Measurements from ENCODE around the gene CACNB2.

The CACNB2 gene

GRCh38 chr10:18469125-18469524 is 328.9 kb downstream of the CACNB2 start:
- no peak for DNase-seq

- no peak for DNase-seq
Measured at GRCh38 chr10:18472977-18473376, 332.8 kb downstream of the CACNB2 start.

GRCh38 chr10:18473424-18474117 is 333.3 kb downstream of the CACNB2 start:
- DNase-seq: no peak

- DNase-seq: no peak
Measured at GRCh38 chr10:18474118-18474455, 333.9 kb downstream of the CACNB2 start.

- no peak for DNase-seq
Measured at GRCh38 chr10:18476076-18476647, 335.9 kb downstream of the CACNB2 start.

- DNase-seq: no peak
Measured at GRCh38 chr10:18478354-18478753, 338.1 kb downstream of the CACNB2 start.

GRCh38 chr10:18479502-18479901 is 339.3 kb downstream of the CACNB2 start:
- DNase-seq: no peak

- no peak for DNase-seq
Measured at GRCh38 chr10:18483516-18484186, 343.4 kb downstream of the CACNB2 start.

- DNase-seq: no peak
Measured at GRCh38 chr10:18486438-18486837, 346.2 kb downstream of the CACNB2 start.

- DNase-seq: no peak
Measured at GRCh38 chr10:18490755-18491154, 350.5 kb downstream of the CACNB2 start.

- no peak for DNase-seq
Measured at GRCh38 chr10:18497806-18498369, 357.7 kb downstream of the CACNB2 start.

GRCh38 chr10:18498998-18499397 is 358.8 kb downstream of the CACNB2 start:
- DNase-seq: no peak

GRCh38 chr10:18500576-18500975 is 360.4 kb downstream of the CACNB2 start:
- no peak for DNase-seq

GRCh38 chr10:18501198-18501597 is 361.0 kb downstream of the CACNB2 start:
- DNase-seq: no peak

- DNase-seq: no peak
Measured at GRCh38 chr10:18501629-18502028, 361.4 kb downstream of the CACNB2 start.

GRCh38 chr10:18504161-18504560 is 363.9 kb downstream of the CACNB2 start:
- no peak for DNase-seq

- DNase-seq: no peak
Measured at GRCh38 chr10:18505456-18506118, 365.4 kb downstream of the CACNB2 start.

- no peak for DNase-seq
Measured at GRCh38 chr10:18508587-18508986, 368.4 kb downstream of the CACNB2 start.

GRCh38 chr10:18514537-18514936 is 374.3 kb downstream of the CACNB2 start:
- no peak for DNase-seq

GRCh38 chr10:18516851-18517250 is 376.6 kb downstream of the CACNB2 start:
- no peak for DNase-seq

- no peak for DNase-seq
Measured at GRCh38 chr10:18523025-18523424, 382.8 kb downstream of the CACNB2 start.

GRCh38 chr10:18523858-18524257 is 383.6 kb downstream of the CACNB2 start:
- DNase-seq: no peak

GRCh38 chr10:18527687-18528086 is 387.5 kb downstream of the CACNB2 start:
- DNase-seq: no peak
